CD14-positive monocyte (primary cell): ENCODE measurements around the gene LHB. TPM values are rescaled to one million over a fixed set of nuclear protein-coding genes. Genes with fewer than 3 reads are reported as not detected.

Source experiments
- DNase-seq, 3 donors: peaks; one replicate each; pipeline ENCODE4 v3.0.0-alpha.2; 2011 to 2022
- H2AFZ ChIP-seq: 2 replicates; pipeline ENCODE4 v1.6.0; 2012; ENCODE audit warnings: mild to moderate bottlenecking, low read depth, low read length, inconsistent platforms; ENCODE audit not compliant: insufficient read depth, poor library complexity, severe bottlenecking
- H3K27ac ChIP-seq, 2 donors: 1 replicate in 1 of 2; 2 replicates in 1 of 2; pipeline ENCODE4 v1.5.1; 2012 to 2013; ENCODE audit warnings: low read length in 2 of 2, control low read depth in 1 of 2, inconsistent platforms in 1 of 2, low read depth in 1 of 2, mild to moderate bottlenecking in 1 of 2
- H3K27me3 ChIP-seq, 2 donors: one replicate each; pipeline versions ENCODE4 v1.6.0 to v1.6.1; 2011 to 2013; ENCODE audit warnings: low read length in 2 of 2; ENCODE audit not compliant: control insufficient read depth in 2 of 2, insufficient read depth in 2 of 2
- H3K36me3 ChIP-seq, 2 donors: replicated peaks in 1 of 2; 1 replicate in 1 of 2; 2 replicates in 1 of 2; pipeline versions ENCODE4 v1.5.1 to v1.6.1; 2012 to 2013; ENCODE audit warnings: low read length in 2 of 2, control low read depth in 1 of 2, inconsistent platforms in 1 of 2, mild to moderate bottlenecking in 1 of 2; ENCODE audit not compliant: insufficient read depth in 2 of 2, control insufficient read depth in 1 of 2
- H3K4me1 ChIP-seq, 2 donors: 1 replicate in 1 of 2; 2 replicates in 1 of 2; pipeline versions ENCODE4 v1.5.1 to v1.6.1; 2012 to 2013; ENCODE audit warnings: low read length in 2 of 2, control low read depth in 1 of 2, inconsistent platforms in 1 of 2, mild to moderate bottlenecking in 1 of 2, moderate library complexity in 1 of 2; ENCODE audit not compliant: insufficient read depth in 2 of 2, control insufficient read depth in 1 of 2
- H3K4me2 ChIP-seq: replicated peaks from 2 replicates; pipeline ENCODE3; 2012; ENCODE audit warnings: low read length, moderate library complexity, mild to moderate bottlenecking; ENCODE audit not compliant: poor library complexity, severe bottlenecking; ENCODE audit errors: extremely low read depth
- H3K4me3 ChIP-seq, 3 experiments: fragments of 200-600 bp in 1 of 3; sonication (generic) in 1 of 3; replicated peaks in 1 of 3; 1 replicate in 2 of 3; 2 replicates in 1 of 3; pipeline ENCODE4 v1.5.1; 2011 to 2013; ENCODE audit warnings: low read length in 3 of 3, mild to moderate bottlenecking in 3 of 3, control low read depth in 2 of 3, low read depth in 2 of 3, inconsistent platforms in 1 of 3, moderate library complexity in 1 of 3
- H3K79me2 ChIP-seq: 2 replicates; pipeline ENCODE4 v1.6.0; 2012; ENCODE audit warnings: mild to moderate bottlenecking, control low read depth, inconsistent platforms, low read length, moderate library complexity; ENCODE audit not compliant: insufficient read depth
- H3K9ac ChIP-seq: 2 replicates; pipeline ENCODE4 v1.6.0; 2017; ENCODE audit warnings: low read length, mild to moderate bottlenecking; ENCODE audit not compliant: insufficient read depth, poor library complexity, severe bottlenecking
- H3K9me3 ChIP-seq, 2 donors: replicated peaks in 1 of 2; 1 replicate in 1 of 2; 2 replicates in 1 of 2; pipeline versions ENCODE4 v1.5.1 to v1.6.1; 2012 to 2013; ENCODE audit warnings: low read length in 2 of 2, control low read depth in 1 of 2; ENCODE audit not compliant: control insufficient read depth in 1 of 2, insufficient read depth in 1 of 2
- H4K20me1 ChIP-seq: 2 replicates; pipeline ENCODE4 v1.6.0; 2012; ENCODE audit warnings: mild to moderate bottlenecking, low read length, control low read depth, moderate library complexity; ENCODE audit not compliant: insufficient read depth
- H3K27ac Mint-ChIP-seq, 7 donors: one replicate each; pipeline ENCODE4 v1.8.0; 2020; ENCODE audit warnings: mild to moderate bottlenecking in 7 of 7, mixed read lengths in 7 of 7, moderate library complexity in 6 of 7, inconsistent platforms in 2 of 7
- H3K27me3 Mint-ChIP-seq, 3 donors: one replicate each; pipeline ENCODE4 v1.8.0; 2021 to 2022; ENCODE audit warnings: low read depth in 3 of 3, mild to moderate bottlenecking in 3 of 3, mixed read lengths in 3 of 3, moderate library complexity in 3 of 3, inconsistent platforms in 1 of 3
- H3K36me3 Mint-ChIP-seq, 2 donors: one replicate each; pipeline ENCODE4 v1.8.0; 2020; ENCODE audit warnings: mixed read lengths in 2 of 2, inconsistent platforms in 1 of 2, mild to moderate bottlenecking in 1 of 2
- H3K4me1 Mint-ChIP-seq: one replicate; pipeline ENCODE4 v1.8.0; 2020; ENCODE audit warnings: mild to moderate bottlenecking, mixed read lengths
- H3K4me3 Mint-ChIP-seq, 2 donors: one replicate each; pipeline ENCODE4 v1.8.0; 2020; ENCODE audit warnings: mild to moderate bottlenecking in 2 of 2, mixed read lengths in 2 of 2, moderate library complexity in 1 of 2
- H3K9me3 Mint-ChIP-seq, 7 donors: one replicate each; pipeline ENCODE4 v1.8.0; 2020 to 2022; ENCODE audit warnings: mixed read lengths in 7 of 7, mild to moderate bottlenecking in 6 of 7, moderate library complexity in 6 of 7, inconsistent platforms in 2 of 7
- WGBS: methylation state at CpG from one replicate; pipeline ENCODE4 v1.1.5; 2013; ENCODE audit warnings: missing lambda C conversion rate; ENCODE audit not compliant: insufficient coverage; 5-methylcytosine and 5-hydroxymethylcytosine counted together
- intact Hi-C, 2 donors: fragments of 100-400 bp; cut with micrococcal nuclease; formaldehyde crosslinking; loops; one replicate each; pipeline versions ENCODE4 v1.15.0 to v1.15.1; 2023
- polyA minus RNA-seq: library from RNA; depleted of rRNA, polyadenylated mRNA; stranded (reverse); fragments of >200 nt; gene quantifications from 2 replicates; pipeline ENCODE4 v1.2.3, GENCODE V29; 2012
- polyA plus RNA-seq, 3 donors: library from polyadenylated mRNA; depleted of rRNA in 1 of 3; unstranded in 2 of 3; stranded (reverse) in 1 of 3; fragments of 300-500 nt in 2 of 3; fragments of >200 nt in 1 of 3; fragmentation: Illumina TruSeq in 2 of 3; gene quantifications; 1 replicate in 2 of 3; 2 replicates in 1 of 3; pipeline ENCODE4 v1.2.3, GENCODE V29; 2012 to 2021
- total RNA-seq, 12 experiments: library from RNA in 1 of 12; stranded (reverse) in 1 of 12; fragments of 120-200 nt in 1 of 12; gene quantifications; one replicate each; pipeline ENCODE4 v1.2.4 and lab custom pipeline; 2013 to 2026; ENCODE audit warnings: mixed read lengths in 6 of 12, inconsistent platforms in 1 of 12
- TF ChIP-seq, protein P1 (sequence below): fragments of 200-600 bp; IDR thresholded peaks from one replicate; pipeline ENCODE4 v1.8.0; 2022; ENCODE audit warnings: antibody characterized with exemption, mild to moderate bottlenecking

The LHB gene
- total RNA-seq (2013) = 0.25 TPM
- polyA plus RNA-seq (under 1 TPM in 1 of 3 donors, not detected in 2; 0.48 TPM), polyA minus RNA-seq (not detected in 2 replicates), total RNA-seq (lab: John Stamatoyannopoulos, UW) (0 to 0.15 (median 0) reads per million in 11 experiments)

DNA sequence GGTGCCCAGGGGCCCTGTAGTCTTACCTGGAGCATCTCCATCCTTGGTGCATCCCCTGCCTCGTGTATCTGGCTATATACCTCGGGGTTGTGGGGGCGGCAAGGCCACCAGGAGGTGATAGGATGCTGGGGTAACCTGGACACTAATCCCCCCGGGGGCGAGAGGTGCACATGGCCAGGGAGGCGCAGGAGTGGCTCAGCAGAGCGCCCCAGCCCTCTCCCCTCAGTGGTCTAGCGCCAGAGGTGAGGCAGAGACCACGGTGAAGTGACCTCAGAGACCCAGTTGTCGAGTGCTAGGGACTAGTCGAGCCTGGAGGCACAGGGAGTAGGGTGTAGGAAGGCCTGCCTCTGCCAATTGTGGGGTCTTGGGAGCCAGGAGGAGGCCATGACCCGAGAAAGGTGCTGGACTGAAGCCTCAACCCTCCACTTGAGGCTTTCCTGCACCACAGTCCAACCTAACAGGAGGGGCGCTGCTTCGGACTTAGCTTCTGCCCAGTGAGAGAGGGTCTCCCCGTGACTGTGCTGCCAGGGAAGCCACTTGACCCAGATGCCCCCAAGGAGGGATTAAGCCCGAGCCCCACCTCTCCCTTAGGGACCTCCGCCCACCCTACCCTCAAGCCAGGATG, at the start of gene LHB:
Gene LHB, minus strand, starts transcription at position 51 of the 625 bp plus-strand sequence. Its CDS starts 10 bp downstream, at position 41.
- H2AFZ ChIP-seq = peak within 1 kb of the TSS; percentile 78

DNA sequence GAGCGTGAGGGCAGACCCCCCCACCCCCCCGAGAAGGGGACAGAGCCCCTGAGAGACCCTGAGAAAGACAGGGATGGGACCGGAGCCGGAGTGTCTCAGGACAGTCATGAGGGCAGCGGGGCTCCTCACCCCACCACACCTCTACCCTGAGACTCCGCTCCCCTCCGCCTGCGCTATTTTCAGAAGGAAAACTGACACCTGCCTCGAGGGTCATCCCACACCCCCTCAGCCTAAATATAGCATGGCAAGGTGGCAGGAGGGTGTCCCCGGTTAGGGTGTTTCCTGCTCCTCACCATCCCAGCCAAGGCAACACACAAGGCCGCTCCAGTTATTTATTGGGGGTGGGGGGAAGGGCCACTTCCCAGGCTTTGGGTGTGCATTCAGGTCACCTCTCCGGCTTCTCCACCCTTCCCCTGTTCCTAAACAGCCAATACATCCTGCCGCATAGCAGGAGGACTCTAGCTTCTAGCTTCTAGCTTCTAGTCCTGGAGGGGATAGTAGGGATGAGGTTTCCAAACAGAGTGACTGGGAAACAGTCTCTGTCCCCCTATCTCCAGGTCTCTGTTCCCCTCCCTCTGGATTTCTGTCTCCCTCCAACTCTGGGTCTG, 49.1 kb upstream of the LHB start:
- Mint-ChIP-seq H3K36me3 (no peaks in the 10 kb centered on the region), H3K27me3 (peaks cover 80 to 93% (median 85%) of the 10 kb centered on the region in 3 donors), H3K9me3 (peaks cover 0 to 21% (median 5%) of the 10 kb centered on the region in 7 donors), H3K4me1 (no peaks in the 10 kb centered on the region), H3K4me3 (peak overlapping the region in 1 of 2 donors; percentile 32), H3K27ac (no peak overlapping the region)
- no peak for DNase-seq
- Histone ChIP-seq H3K79me2 (no peaks in the 10 kb centered on the region), H3K27me3 (peaks cover 27 to 85% of the 10 kb centered on the region in 2 donors), H3K4me3 (no peak overlapping the region), H4K20me1 (no peaks in the 10 kb centered on the region), H3K9me3 (no peaks in the 10 kb centered on the region), H3K4me1 (no peaks in the 10 kb centered on the region), H3K9ac (no peak overlapping the region), H3K27ac (no peak overlapping the region), H3K36me3 (no peaks in the 10 kb centered on the region), H3K4me2 (no peak overlapping the region), H2AFZ (no peak overlapping the region)
- intact Hi-C loops = no loop called here
- TF ChIP-seq, protein P1, sequence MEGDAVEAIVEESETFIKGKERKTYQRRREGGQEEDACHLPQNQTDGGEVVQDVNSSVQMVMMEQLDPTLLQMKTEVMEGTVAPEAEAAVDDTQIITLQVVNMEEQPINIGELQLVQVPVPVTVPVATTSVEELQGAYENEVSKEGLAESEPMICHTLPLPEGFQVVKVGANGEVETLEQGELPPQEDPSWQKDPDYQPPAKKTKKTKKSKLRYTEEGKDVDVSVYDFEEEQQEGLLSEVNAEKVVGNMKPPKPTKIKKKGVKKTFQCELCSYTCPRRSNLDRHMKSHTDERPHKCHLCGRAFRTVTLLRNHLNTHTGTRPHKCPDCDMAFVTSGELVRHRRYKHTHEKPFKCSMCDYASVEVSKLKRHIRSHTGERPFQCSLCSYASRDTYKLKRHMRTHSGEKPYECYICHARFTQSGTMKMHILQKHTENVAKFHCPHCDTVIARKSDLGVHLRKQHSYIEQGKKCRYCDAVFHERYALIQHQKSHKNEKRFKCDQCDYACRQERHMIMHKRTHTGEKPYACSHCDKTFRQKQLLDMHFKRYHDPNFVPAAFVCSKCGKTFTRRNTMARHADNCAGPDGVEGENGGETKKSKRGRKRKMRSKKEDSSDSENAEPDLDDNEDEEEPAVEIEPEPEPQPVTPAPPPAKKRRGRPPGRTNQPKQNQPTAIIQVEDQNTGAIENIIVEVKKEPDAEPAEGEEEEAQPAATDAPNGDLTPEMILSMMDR = no peak
- WGBS = no CpG with 5 or more reads among the region's 13 CpGs

More for the DNA sequence above, at the start of gene LHB:
- intact Hi-C loops = no loop called here
- Mint-ChIP-seq H3K9me3 (peaks cover 0 to 10% (median 5%) of the 10 kb centered on the region in 7 donors), H3K36me3 (peaks cover 35 to 49% of the 10 kb centered on the region in 2 donors), H3K4me1 (peaks cover 29% of the 10 kb centered on the region), H3K27me3 (peaks cover 35 to 48% (median 47%) of the 10 kb centered on the region in 3 donors), H3K27ac (no peak within 1 kb of the TSS), H3K4me3 (peak within 1 kb of the TSS; percentile 91 to 96)
- peak within 1 kb of the TSS; percentile 79 for H3K4me2 ChIP-seq
- H3K27ac ChIP-seq = no peak within 1 kb of the TSS
- WGBS = 68% methylated on average over 8 of the region's 17 CpGs
- H3K4me1 ChIP-seq = peaks cover 24 to 29% of the 10 kb centered on the region in 2 donors
- no peaks in the 10 kb centered on the region for H4K20me1 ChIP-seq
- H3K4me3 ChIP-seq = peak within 1 kb of the TSS in 2 of 3 experiments; percentile 23 to 76
- peak within 1 kb of the TSS; percentile 21 for H3K9ac ChIP-seq
- H3K9me3 ChIP-seq = no peaks in the 10 kb centered on the region
- H3K27me3 ChIP-seq = peaks cover 14 to 49% of the 10 kb centered on the region in 2 donors
- H3K79me2 ChIP-seq = no peaks in the 10 kb centered on the region
- H3K36me3 ChIP-seq = peaks cover 27 to 31% of the 10 kb centered on the region in 2 donors
- DNase-seq = no peak
- TF ChIP-seq, protein P1 = no peak
